ENCODE measurements around the gene PSMG3.

The PSMG3 gene

GRCh38 chr7:1557006-1557405 lies 12.8 kb downstream of the PSMG3 start:
- DNase-seq: no peak

DNA sequence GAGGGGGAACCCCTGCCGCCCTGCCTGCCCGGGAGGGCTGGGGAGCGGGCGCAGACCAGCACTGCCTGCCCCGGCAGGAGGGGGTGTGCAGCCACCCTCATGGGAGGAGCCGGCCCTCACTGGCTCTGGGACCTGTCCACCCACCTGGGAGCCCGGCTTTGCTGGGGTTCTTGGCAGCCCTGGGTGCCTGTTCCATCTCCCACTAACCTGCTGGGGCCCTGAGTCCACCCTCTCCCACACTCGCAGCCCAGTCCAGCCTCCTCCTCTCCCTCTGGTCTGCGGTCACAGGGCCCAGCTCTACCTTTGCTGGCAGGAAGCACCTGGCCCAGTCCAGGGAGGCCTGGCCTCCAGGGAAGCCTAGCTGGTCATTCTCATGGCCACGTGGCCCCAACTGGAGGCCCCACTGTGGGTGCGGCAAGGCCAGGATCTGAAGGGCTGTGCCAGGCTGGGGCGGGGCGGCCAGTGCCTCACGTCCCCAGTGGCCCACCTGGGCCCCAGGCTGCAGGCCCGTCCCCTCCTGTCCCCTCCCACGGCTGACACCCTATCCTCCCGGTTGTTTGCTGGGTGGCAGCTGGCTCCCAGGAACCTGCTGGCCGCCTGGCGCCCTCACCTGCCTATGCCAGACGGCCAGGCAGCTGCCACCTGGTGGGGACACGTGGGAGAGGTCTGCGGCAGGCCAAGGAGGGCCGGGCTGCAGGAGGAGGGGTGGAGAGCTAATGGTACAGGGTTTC lies 13.9 kb downstream of the PSMG3 start, which contains the start of gene TMEM184A:
Gene TMEM184A (minus strand): TSS at position 393 of the 731 bp plus-strand sequence. CDS start 721 bp downstream, outside the sequence.
- DNase-seq: peak; percentile 82

- no peak for DNase-seq
Observed at GRCh38 chr7:1555046-1555812, 14.6 kb downstream of the PSMG3 start.

DNA sequence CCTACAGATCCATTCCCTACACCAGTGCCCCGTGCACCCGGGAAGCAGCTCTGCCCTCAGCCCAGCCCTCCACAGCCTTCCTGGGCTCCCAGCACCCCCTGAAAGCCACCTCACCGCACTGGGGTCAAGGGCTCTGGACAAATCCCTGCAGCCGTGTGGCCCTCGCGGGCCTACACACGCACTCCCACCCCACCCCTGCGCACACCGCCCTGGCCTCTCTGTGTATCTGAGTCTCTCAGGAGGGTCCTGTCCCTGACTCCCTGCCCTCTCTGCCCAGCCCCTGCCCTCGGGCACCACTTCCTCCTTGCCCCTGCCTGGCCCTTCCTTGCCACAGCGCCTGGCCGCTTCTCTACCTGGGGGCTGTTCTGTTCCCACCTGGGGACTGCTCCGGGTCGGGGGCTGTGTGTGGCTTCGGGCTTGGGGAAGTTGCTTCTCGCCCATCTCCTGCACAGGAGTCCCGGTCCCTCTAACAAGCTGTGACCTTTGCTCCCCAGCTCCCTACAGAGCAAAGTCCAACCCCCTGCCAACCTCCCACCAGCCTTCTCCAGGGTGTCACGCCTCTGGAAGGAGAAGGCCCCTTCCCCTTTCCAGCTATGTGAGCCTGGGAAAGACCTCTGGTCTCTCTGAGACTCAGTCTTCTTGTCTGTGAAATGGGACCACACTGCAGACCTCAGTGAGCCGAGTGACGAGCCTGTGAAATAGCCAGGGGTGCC lies 15.3 kb downstream of the PSMG3 start:
- DNase-seq: no peak

DNA sequence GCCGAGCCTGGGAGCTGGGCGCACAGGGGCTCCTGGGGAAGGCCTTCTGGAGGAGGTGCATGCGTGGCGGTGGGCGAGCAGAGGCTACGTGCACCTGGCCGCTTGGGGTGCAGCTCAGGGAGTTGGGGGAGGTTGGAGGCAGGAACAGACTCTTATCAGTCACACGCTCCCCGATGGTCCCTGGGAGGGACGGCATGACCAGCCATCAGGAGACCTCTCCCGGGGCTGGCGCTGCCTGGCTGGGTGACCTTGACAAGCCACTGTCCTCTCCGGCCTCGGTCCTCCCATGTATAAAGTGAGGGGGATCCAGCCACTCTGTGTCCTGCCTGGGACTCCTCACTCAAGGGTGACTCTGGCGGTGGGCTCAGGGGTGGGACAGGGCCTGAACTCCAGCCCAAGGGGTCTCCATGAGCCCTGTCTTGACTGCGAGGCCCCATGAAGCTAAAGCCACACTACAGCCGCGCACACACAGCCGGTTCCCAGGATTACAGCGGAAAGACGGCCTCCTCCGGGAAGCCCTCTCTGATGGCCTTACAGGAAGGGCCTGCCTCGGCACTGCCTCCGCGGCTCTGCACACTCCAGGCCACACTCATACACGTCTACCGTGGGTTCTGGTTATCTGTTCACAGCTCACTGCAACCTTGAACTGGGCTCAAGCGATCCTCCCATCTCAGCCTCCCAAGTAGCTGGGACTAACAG lies 16.2 kb downstream of the PSMG3 start:
- no peak for DNase-seq

DNA sequence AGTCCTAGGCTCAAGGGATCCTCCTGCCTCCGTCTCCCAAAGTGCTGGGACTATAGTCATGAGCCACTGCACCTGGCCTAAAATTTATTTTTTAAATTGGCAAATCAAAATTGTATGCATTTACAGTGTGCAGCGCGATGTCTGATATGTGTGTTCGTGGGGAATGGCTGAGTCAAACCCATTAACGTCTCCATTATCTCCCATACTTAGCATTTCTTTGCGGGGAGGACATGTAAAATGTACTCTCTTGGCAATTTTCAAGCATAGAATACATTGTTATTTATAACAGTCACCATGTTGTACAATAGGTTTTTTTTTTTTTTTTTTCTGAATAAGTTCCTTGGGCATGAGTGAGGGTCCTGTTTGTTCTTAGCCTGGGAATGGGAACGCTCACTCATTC lies 17.6 kb downstream of the PSMG3 start:
- DNase-seq: no peak

DNA sequence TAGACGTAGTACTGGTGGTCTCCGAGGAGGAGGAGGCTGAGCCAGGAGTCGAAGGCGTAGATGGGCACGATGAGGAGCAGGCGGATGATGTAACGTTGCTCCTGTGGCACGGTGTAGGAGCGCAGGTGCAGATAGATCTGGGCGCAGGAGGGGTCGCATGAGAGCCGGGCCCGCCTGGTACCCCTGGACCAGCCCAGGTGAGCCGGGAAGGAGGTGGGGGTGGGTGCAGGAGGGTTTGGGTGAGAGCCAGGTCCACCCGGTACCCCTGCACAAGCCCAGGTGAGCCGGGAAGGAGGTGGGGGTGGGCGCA lies 19.0 kb downstream of the PSMG3 start:
- no peak for DNase-seq

DNA sequence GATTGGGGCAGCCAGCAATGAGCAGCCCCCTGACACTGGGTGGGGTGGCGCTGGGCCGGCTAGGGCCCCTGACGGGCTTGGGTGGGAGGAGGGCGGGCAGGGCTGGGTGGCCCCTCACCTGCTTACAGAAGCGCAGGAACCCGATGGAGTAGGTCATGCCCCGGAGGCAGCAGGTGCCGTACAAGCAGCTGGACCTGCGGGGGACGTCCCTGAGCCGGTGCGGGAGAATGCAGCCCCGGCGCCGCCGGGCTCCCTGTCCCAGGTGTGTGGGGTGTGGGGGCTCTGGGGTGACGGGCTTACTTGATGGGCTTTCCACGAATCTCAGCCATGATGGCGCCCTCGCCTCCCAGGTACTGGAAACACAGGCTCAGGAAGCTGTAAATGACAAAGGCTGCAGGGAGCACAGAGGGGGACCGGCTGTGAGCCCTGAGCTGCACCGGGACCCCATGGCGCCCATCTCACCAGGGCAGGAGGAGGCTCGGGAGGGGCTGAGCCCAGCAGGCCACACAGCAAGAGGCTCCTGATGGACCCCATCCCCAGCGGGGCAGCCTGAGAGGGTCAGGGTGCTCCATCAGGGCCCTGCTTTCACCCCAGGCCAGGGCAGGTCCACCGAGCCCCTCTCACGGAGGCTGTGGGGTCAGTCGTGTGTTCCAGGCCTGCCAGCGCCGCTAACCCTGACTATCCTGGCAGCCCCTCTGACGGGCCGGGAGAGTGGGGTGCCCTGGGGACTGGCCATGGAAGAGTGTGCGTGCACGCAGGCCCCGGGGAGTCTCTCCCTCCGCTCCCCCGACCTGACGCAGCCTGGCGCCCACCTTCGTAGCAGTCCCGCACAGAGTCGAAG lies 19.6 kb downstream of the PSMG3 start:
- no peak for DNase-seq

- no peak for DNase-seq
Observed at GRCh38 chr7:1549357-1550004, 20.4 kb downstream of the PSMG3 start.

- no peak for DNase-seq
Observed at GRCh38 chr7:1548944-1549343, 20.9 kb downstream of the PSMG3 start.

- DNase-seq: no peak
Observed at GRCh38 chr7:1548438-1548831, 21.4 kb downstream of the PSMG3 start.

- no peak for DNase-seq
Observed at GRCh38 chr7:1547777-1548437, 21.9 kb downstream of the PSMG3 start.

GRCh38 chr7:1546909-1547776 lies 22.7 kb downstream of the PSMG3 start:
- DNase-seq: no peak

DNA sequence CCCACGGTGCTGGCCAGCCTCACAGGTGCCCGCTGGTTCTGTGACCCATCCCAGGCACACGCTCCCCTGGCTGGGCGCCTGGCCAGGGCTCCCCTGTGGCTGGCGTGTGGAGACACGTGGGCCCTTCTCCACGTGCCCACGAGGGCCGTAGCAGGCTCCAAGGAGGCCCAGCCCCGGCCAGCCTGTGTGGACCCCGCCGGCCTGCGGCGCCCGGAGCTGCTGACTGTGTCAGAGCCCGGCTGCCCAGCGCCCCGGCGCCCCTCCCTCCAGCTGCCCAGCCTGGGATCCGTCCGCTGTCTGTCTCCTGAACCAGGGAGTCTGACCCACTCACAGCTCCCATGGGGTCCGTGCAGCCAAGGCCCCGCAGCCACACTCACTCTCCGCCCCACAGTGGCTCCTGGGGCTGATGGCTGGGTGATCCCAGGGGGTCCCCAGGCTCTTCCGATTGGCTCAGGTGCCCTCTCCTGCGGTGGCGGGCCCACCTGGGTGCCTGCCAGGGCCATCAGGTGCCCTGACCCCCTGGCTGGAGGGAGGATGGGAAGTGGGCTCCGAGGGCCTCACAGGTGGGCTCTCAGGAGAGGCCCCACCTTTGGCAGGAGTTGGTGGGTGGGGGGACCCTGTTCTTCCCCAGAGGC lies 23.4 kb downstream of the PSMG3 start:
- DNase-seq: no peak

- DNase-seq: no peak
Observed at GRCh38 chr7:1545417-1546246, 24.2 kb downstream of the PSMG3 start.

GRCh38 chr7:1544896-1545416 lies 24.9 kb downstream of the PSMG3 start:
- DNase-seq: no peak

DNA sequence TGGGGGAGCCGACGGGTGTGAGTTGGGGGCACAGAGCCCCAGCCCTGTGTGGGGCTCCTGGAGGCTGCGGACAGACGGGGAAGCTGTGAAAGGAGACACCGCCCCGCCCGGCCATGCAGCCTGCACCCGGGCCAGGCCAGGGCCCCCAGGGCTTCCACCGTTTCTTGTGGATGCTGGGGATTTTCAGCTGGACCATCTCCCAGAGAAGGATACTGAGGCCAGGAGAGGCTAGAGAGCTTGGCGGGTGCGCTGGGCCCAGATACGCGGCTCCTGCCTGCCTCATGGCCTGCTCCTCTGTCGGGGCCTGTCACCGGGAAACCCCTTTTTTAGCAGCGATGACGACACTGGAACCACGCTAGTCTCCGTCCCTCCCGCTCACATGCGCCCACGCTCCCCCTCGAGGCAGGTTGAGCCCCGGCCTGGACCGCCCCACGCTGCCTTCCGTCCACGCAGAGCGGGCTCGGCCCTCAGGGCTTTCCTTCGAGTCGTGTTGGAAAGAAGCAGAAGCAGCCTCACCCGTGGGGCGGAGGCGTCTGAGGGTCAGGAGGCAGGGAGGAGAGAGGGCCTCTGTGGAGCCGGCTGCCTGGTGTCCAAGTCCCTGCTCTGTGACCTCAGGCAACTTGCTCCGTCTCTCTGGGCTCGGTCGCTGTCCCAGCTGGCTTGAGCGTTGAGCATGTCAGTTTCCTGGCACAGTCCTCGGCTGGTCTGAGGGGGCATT lies 25.5 kb downstream of the PSMG3 start:
- no peak for DNase-seq

GRCh38 chr7:1543826-1544177 lies 26.0 kb downstream of the PSMG3 start:
- DNase-seq: no peak
